Esophagus muscularis mucosa (tissue), 4 donors: ENCODE results near the gene GADD45G. TPM values are rescaled to one million over a fixed set of nuclear protein-coding genes. Genes with fewer than 3 reads are reported as not detected.

Experiments
- DNase-seq: peaks from one replicate; pipeline ENCODE4 v3.0.0-alpha.2; 2017; ENCODE audit errors: extremely low spot score
- H3K27ac ChIP-seq, 4 donors: fragments of 200-600 bp; sonication (generic); replicated peaks in 1 of 4; 1 replicate in 3 of 4; 2 replicates in 1 of 4; pipeline ENCODE4 v1.5.1; 2016 to 2019; ENCODE audit warnings: mild to moderate bottlenecking in 1 of 4
- H3K27me3 ChIP-seq, 4 donors: fragments of 200-600 bp; sonication (generic); one replicate each; pipeline versions ENCODE4 v1.5.1 to v1.6.0; 2016 to 2019
- H3K36me3 ChIP-seq, 4 donors: fragments of 200-600 bp; sonication (generic); one replicate each; pipeline ENCODE4 v1.5.1; 2016 to 2019
- H3K4me1 ChIP-seq, 4 donors: fragments of 200-600 bp; sonication (generic); one replicate each; pipeline ENCODE4 v1.5.1; 2016 to 2019
- H3K4me3 ChIP-seq, 4 donors: fragments of 200-600 bp; sonication (generic); 1 replicate in 2 of 4; 2 replicates in 2 of 4; pipeline ENCODE4 v1.5.1; 2016 to 2019; ENCODE audit warnings: mild to moderate bottlenecking in 4 of 4, moderate library complexity in 1 of 4
- H3K9me3 ChIP-seq, 4 donors: fragments of 200-600 bp; sonication (generic); 1 replicate in 3 of 4; 2 replicates in 1 of 4; pipeline ENCODE4 v1.5.1; 2016 to 2019
- CTCF ChIP-seq, 3 experiments: fragments of 200-600 bp in 2 of 3; fragments of 450-650 bp in 1 of 3; sonication (generic) in 2 of 3; IDR thresholded peaks; one replicate each; pipeline ENCODE4 v1.5.1; 2017 to 2019; ENCODE audit warnings: antibody characterized with exemption in 3 of 3, mild to moderate bottlenecking in 2 of 3, moderate library complexity in 1 of 3
- EP300 ChIP-seq: sonication (generic); formaldehyde crosslinking; IDR thresholded peaks from one replicate; pipeline ENCODE4 v1.6.1; 2017; ENCODE audit warnings: antibody characterized with exemption
- POLR2A ChIP-seq: fragments of 450-650 bp; IDR thresholded peaks from one replicate; pipeline ENCODE4 v1.6.1; 2017; ENCODE audit warnings: antibody characterized with exemption, moderate library complexity, mild to moderate bottlenecking, low read depth
- POLR2AphosphoS5 ChIP-seq, 2 donors: sonication (generic); formaldehyde crosslinking; IDR thresholded peaks; one replicate each; pipeline ENCODE4 v1.6.1; 2017; ENCODE audit warnings: antibody characterized with exemption in 2 of 2
- WGBS: methylation state at CpG from one replicate; pipeline ENCODE4 v1.1.5; 2018; 5-methylcytosine and 5-hydroxymethylcytosine counted together
- intact Hi-C: fragments of 100-400 bp; cut with DNase I; formaldehyde crosslinking; loops from one replicate; pipeline ENCODE4 v1.15.1; 2023
- total RNA-seq, 4 donors: library from RNA; depleted of rRNA; stranded (reverse); fragments of >200 nt; gene quantifications; one replicate each; pipeline versions ENCODE4 v1.1.0 to v1.2.1, GENCODE V29; 2016

The GADD45G gene
- total RNA-seq, 4 donors from 2014 or later: 44.0 to 136 (median 103) TPM

- H3K4me3 ChIP-seq: no peak overlapping the region
- no peak for DNase-seq
These were observed 3.5 kb upstream of the GADD45G start for GRCh38 chr9:89601306-89601705.

GRCh38 chr9:89601856-89602562, 2.8 kb upstream of the GADD45G start:
- 76% methylated on average over 6 of the region's 6 CpGs for WGBS
- Histone ChIP-seq H3K4me1 (peaks cover 21 to 36% (median 36%) of the 10 kb centered on the region in 4 donors), H3K27ac (no peak overlapping the region), H3K9me3 (no peaks in the 10 kb centered on the region), H3K27me3 (peaks cover 0 to 5% (median 0%) of the 10 kb centered on the region in 4 donors), H3K36me3 (peaks cover 0 to 15% (median 7%) of the 10 kb centered on the region in 4 donors), H3K4me3 (no peak overlapping the region)
- intact Hi-C loops: loop anchor here (10.0 kb wide), 3 partner anchors 283 to 623 kb away; no protein-coding TSS in a partner anchor
- no peak for DNase-seq
- TF ChIP-seq CTCF (IDR thresholded peaks at IDR 0.05) (no peak), EP300 (no peak), POLR2A (no peak), POLR2AphosphoS5 (IDR thresholded peaks at IDR 0.05) (no peak)

More at GRCh38 chr9:89601306-89601705, 3.5 kb upstream of the GADD45G start:
- WGBS: 87% methylated on average over 5 of the region's 5 CpGs
- intact Hi-C loops: loop anchor here (10.0 kb wide), 3 partner anchors 283 to 623 kb away; no protein-coding TSS in a partner anchor
- Histone ChIP-seq H3K27ac (no peak overlapping the region), H3K36me3 (peaks cover 0 to 8% (median 6%) of the 10 kb centered on the region in 4 donors), H3K9me3 (no peaks in the 10 kb centered on the region), H3K4me1 (peaks cover 14 to 29% (median 29%) of the 10 kb centered on the region in 4 donors), H3K27me3 (peaks cover 0 to 5% (median 0%) of the 10 kb centered on the region in 4 donors)
- TF ChIP-seq CTCF (IDR thresholded peaks at IDR 0.05) (no peak), EP300 (no peak), POLR2A (no peak), POLR2AphosphoS5 (IDR thresholded peaks at IDR 0.05) (no peak)

GRCh38 chr9:89602978-89603766, 1.6 kb upstream of the GADD45G start:
- peaks cover 0 to 15% (median 7%) of the 10 kb centered on the region in 4 donors for H3K36me3 ChIP-seq
- DNase-seq: peak; percentile 97
- intact Hi-C loops: loop anchor here (1.0 to 10.0 kb wide), 4 partner anchors 282 to 622 kb away; no protein-coding TSS in a partner anchor
- H3K4me1 ChIP-seq: peaks cover 27 to 47% (median 45%) of the 10 kb centered on the region in 4 donors
- no peaks in the 10 kb centered on the region for H3K9me3 ChIP-seq
- H3K27me3 ChIP-seq: peaks cover 0 to 5% (median 0%) of the 10 kb centered on the region in 4 donors
- peak overlapping the region; percentile 89 to 93 (median 91) for H3K27ac ChIP-seq
- 3% methylated on average over 22 of the region's 28 CpGs for WGBS
- H3K4me3 ChIP-seq: peak overlapping the region; percentile 69 to 86 (median 76)
- TF ChIP-seq POLR2AphosphoS5 (IDR thresholded peaks at IDR 0.05) (peak in 1 of 2 donors; percentile 63), POLR2A (no peak), CTCF (IDR thresholded peaks at IDR 0.05) (peak; percentile 85 to 90 (median 87))

GRCh38 chr9:89603767-89604665, 796 bp upstream of the GADD45G start:
- H3K4me3 ChIP-seq: peak overlapping the region; percentile 69 to 86 (median 76)
- intact Hi-C loops: loop anchor here (1.0 to 10.0 kb wide), 4 partner anchors 281 to 621 kb away; no protein-coding TSS in a partner anchor
- no peak for DNase-seq
- TF ChIP-seq EP300: no peak
- no peak for TF ChIP-seq POLR2A
- TF ChIP-seq CTCF (IDR thresholded peaks at IDR 0.05): peak; percentile 48 to 55 (median 51)
- peak; percentile 33 to 41 for TF ChIP-seq POLR2AphosphoS5 (IDR thresholded peaks at IDR 0.05)
- H3K9me3 ChIP-seq: no peaks in the 10 kb centered on the region
- peaks cover 0 to 5% (median 0%) of the 10 kb centered on the region in 4 donors for H3K27me3 ChIP-seq
- peaks cover 0 to 15% (median 7%) of the 10 kb centered on the region in 4 donors for H3K36me3 ChIP-seq
- 0% methylated on average over 47 of the region's 64 CpGs for WGBS
- peaks cover 27 to 54% (median 49%) of the 10 kb centered on the region in 4 donors for H3K4me1 ChIP-seq
- H3K27ac ChIP-seq: peak overlapping the region; percentile 89 to 93 (median 91)
